Stimulated activated CD8-positive, alpha-beta memory T cell treated with anti-CD3 and anti-CD28 coated beads, Interleukin-12 subunit alpha, Interleukin-12 subunit beta, amount 100 ng/mL, for 24 hours (primary cell): ENCODE data around the gene HOXD4.

Source experiments
- DNase-seq: peaks from one replicate; pipeline ENCODE4 v3.0.0-alpha.2; 2020; ENCODE audit errors: extremely low read depth

HOXD4 gene

GRCh38 chr2:176156807-176157498 is 5.6 kb downstream of the HOXD4 start, which contains the start of gene HOXD3:
Gene HOXD3, plus strand, starts transcription at chr2:176157307. Its CDS starts 11,808 bp downstream, at chr2:176169115.
- DNase-seq: no peak

- no peak for DNase-seq
Measured at GRCh38 chr2:176157499-176158185, 6.3 kb downstream of the HOXD4 start.

GRCh38 chr2:176158186-176158591 is 6.8 kb downstream of the HOXD4 start:
- no peak for DNase-seq

- DNase-seq: no peak
Measured at GRCh38 chr2:176158855-176159662, 7.7 kb downstream of the HOXD4 start.

GRCh38 chr2:176159663-176160250 is 8.4 kb downstream of the HOXD4 start:
- DNase-seq: no peak

- DNase-seq: no peak
Measured at GRCh38 chr2:176160251-176160985, 9.1 kb downstream of the HOXD4 start.

- DNase-seq: no peak
Measured at GRCh38 chr2:176160986-176161824, 9.9 kb downstream of the HOXD4 start.

GRCh38 chr2:176161825-176162626 is 10.7 kb downstream of the HOXD4 start:
- DNase-seq: no peak

- no peak for DNase-seq
Measured at GRCh38 chr2:176162911-176163671, 11.7 kb downstream of the HOXD4 start.

- no peak for DNase-seq
Measured at GRCh38 chr2:176163672-176164056, 12.3 kb downstream of the HOXD4 start.

- DNase-seq: no peak
Measured at GRCh38 chr2:176164201-176164600, 12.9 kb downstream of the HOXD4 start.

GRCh38 chr2:176164611-176165369 is 13.4 kb downstream of the HOXD4 start:
- DNase-seq: no peak

- DNase-seq: no peak
Measured at GRCh38 chr2:176165370-176166050, 14.2 kb downstream of the HOXD4 start.

GRCh38 chr2:176166272-176166671 is 14.9 kb downstream of the HOXD4 start:
- DNase-seq: no peak

GRCh38 chr2:176167398-176167797 is 16.0 kb downstream of the HOXD4 start:
- DNase-seq: no peak

GRCh38 chr2:176169181-176169580 is 17.8 kb downstream of the HOXD4 start:
- DNase-seq: no peak

- no peak for DNase-seq
Measured at GRCh38 chr2:176169711-176170110, 18.4 kb downstream of the HOXD4 start.
